Vagina (tissue), 2 donors: ENCODE measurements around the gene DYNLT4.

Experiments
- CTCF ChIP-seq, 3 experiments: fragments of 450-650 bp in 2 of 3; fragments of 200-600 bp in 1 of 3; sonication (generic) in 1 of 3; IDR thresholded peaks; one replicate each; pipeline ENCODE4 v1.5.1; 2017 to 2019; ENCODE audit warnings: antibody characterized with exemption in 3 of 3, mild to moderate bottlenecking in 2 of 3, moderate library complexity in 2 of 3
- POLR2A ChIP-seq, 2 donors: fragments of 450-650 bp; IDR thresholded peaks; one replicate each; pipeline ENCODE4 v1.6.1; 2017; ENCODE audit warnings: antibody characterized with exemption in 2 of 2, mild to moderate bottlenecking in 2 of 2, moderate library complexity in 2 of 2

- no peak for TF ChIP-seq CTCF (IDR thresholded peaks at IDR 0.05)
- TF ChIP-seq POLR2A (IDR thresholded peaks at IDR 0.05): no peak
Measured at GRCh38 chr1:44803312-44804095, 3.6 kb downstream of the DYNLT4 start.
